NCI-H1048 (cell line): Measurements from ENCODE around the gene SYNPO2.
"Not testable (repeated sequence)": the region's sequence is repeated elsewhere in the genome, so short reads cannot be mapped to it uniquely, and the experiment has no call there.

ENCODE experiments used
- DNase-seq: peaks from one replicate; lab custom pipeline; 2025; lab: John Stamatoyannopoulos, UW

SYNPO2 gene

GRCh38 chr4:119000400-119000799, 111.7 kb downstream of the SYNPO2 start:
- DNase-seq = no peak

GRCh38 chr4:119002476-119002875, 113.8 kb downstream of the SYNPO2 start:
- DNase-seq = no peak

GRCh38 chr4:119003001-119003400, 114.3 kb downstream of the SYNPO2 start:
- DNase-seq = not testable (repeated sequence)

- DNase-seq = no peak
Measured at GRCh38 chr4:119005928-119006460, 117.3 kb downstream of the SYNPO2 start.

- no peak for DNase-seq
Measured at GRCh38 chr4:119008761-119009160, 120.1 kb downstream of the SYNPO2 start.

- not testable (repeated sequence) for DNase-seq
Measured at GRCh38 chr4:119010221-119010620, 121.6 kb downstream of the SYNPO2 start.

GRCh38 chr4:119010909-119011606, 122.4 kb downstream of the SYNPO2 start:
- no peak for DNase-seq

GRCh38 chr4:119011607-119011988, 122.9 kb downstream of the SYNPO2 start:
- no peak for DNase-seq

- no peak for DNase-seq
Measured at GRCh38 chr4:119014658-119015057, 126.0 kb downstream of the SYNPO2 start.

GRCh38 chr4:119016636-119017035, 128.0 kb downstream of the SYNPO2 start:
- DNase-seq = no peak

GRCh38 chr4:119017636-119018035, 129.0 kb downstream of the SYNPO2 start:
- no peak for DNase-seq

GRCh38 chr4:119020158-119020557, 131.5 kb downstream of the SYNPO2 start:
- DNase-seq = no peak

- DNase-seq = not testable (repeated sequence)
Measured at GRCh38 chr4:119022520-119022919, 133.9 kb downstream of the SYNPO2 start.

GRCh38 chr4:119024102-119024501, 135.4 kb downstream of the SYNPO2 start:
- no peak for DNase-seq

- no peak for DNase-seq
Measured at GRCh38 chr4:119025420-119025819, 136.8 kb downstream of the SYNPO2 start.

- DNase-seq = no peak
Measured at GRCh38 chr4:119025916-119026661, 137.4 kb downstream of the SYNPO2 start.

GRCh38 chr4:119026662-119027444, 138.2 kb downstream of the SYNPO2 start:
- no peak for DNase-seq

- no peak for DNase-seq
Measured at GRCh38 chr4:119027811-119028210, 139.2 kb downstream of the SYNPO2 start.

- no peak for DNase-seq
Measured at GRCh38 chr4:119028296-119028695, 139.6 kb downstream of the SYNPO2 start.

GRCh38 chr4:119029847-119030535, 141.3 kb downstream of the SYNPO2 start:
- DNase-seq = no peak

GRCh38 chr4:119030536-119030890, 141.9 kb downstream of the SYNPO2 start:
- DNase-seq = no peak

- DNase-seq = no peak
Measured at GRCh38 chr4:119031218-119031617, 142.6 kb downstream of the SYNPO2 start.
